HG02852 (cell line): ENCODE measurements around the gene KLRC3.
"Not testable (repeated sequence)": the region's sequence is repeated elsewhere in the genome, so short reads cannot be mapped to it uniquely, and the experiment has no call there.

Source experiments
- ATAC-seq: cut with Tn5 transposase; IDR thresholded peaks from one replicate; pipeline ENCODE4 v1.9.1; 2021; ENCODE audit warnings: mild to moderate bottlenecking, moderate library complexity; ENCODE audit not compliant: unreplicated experiment

Gene KLRC3

DNA sequence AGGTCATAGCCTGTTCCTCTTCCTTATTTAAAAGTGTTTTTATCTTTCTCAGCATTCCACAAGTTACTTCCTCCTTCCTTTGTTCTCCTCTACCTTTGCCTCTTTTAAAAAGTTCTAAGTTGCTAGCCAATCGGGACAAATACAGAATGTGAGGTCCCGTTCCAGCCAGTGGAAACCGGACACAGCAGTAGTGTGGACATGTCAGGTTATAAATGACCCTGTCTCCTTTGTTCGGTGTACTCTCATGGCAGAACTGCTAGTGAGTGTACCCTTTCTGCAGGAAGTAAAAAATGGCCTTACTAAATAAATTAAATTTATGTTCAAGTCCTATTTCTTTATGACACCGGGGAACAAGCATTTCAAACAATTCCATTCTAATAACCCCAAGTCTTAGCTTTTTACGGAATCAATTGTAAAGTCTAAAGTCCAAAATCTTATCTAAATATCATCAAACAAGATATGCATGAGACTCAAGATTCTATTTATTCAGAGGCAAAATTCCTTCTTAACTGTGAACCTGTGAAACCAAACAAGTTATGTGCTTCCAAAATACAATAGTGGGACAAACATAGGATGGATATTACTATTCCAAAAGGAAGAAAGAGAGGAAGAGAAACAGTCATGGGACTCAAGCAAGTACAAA lies 48.4 kb downstream of the KLRC3 start:
- ATAC-seq = not testable (repeated sequence)

DNA sequence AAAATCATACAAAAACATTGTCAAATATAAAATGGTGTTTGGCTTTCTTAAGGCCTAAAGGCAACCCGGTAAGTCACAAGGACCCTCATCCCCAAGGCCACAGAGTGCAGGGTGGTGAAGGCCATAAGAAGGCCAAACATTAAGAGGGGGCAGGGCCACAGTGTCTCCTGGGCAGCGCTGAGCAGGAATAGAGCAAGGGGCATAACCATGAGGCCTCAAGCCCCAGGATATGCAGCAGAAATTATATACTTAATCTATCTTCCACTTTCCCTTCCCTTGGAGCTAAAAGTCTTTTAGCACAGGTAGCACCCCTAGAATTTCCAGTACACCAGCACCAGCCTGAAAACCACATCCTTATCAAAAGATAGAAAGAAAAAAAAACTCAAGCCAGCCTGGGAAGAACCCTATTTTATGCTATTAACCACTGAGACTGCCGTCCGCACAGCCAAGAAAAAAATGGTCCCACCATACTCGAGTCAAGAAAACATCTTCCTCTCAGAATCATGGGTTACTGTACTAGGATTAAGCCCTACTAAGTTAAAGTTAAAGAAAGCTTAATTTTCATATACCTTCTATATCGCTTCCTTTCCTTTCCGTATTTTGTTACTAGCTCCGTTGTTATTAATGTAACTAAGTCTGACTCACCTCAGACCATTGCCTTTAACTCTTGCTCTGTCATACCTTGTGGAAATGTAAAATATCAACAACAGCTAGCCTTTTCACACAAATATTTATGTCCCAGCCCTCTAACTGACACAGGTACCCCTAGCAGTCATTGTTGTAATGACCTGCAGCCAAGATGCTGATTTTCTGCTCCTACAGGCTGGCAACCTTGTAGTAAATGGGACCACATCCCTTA lies 50.6 kb downstream of the KLRC3 start:
- no peak for ATAC-seq

GRCh38 chr12:10368206-10369171 lies 51.9 kb downstream of the KLRC3 start:
- ATAC-seq = no peak

DNA sequence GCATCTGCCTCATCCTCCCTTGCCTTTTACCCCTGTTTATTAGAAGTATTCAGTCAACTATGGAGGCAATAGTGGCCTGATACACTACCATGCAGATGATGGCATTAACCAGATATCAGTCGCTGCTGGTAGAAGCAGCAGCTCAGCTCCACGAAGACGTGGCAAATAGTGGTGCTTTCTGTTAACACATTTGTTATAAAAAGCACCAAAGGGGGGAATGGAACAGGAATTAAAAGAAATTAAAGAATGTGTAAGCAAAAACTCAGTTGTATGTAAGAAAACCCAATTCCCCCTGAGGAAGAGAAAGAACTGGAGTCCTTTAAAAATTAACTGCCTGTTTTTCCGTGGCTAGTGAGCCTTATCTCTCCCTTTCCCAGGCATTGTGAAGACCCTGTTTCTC lies 52.7 kb downstream of the KLRC3 start:
- ATAC-seq = not testable (repeated sequence)

- ATAC-seq = no peak
These were observed 53.5 kb downstream of the KLRC3 start for GRCh38 chr12:10366875-10367274.

DNA sequence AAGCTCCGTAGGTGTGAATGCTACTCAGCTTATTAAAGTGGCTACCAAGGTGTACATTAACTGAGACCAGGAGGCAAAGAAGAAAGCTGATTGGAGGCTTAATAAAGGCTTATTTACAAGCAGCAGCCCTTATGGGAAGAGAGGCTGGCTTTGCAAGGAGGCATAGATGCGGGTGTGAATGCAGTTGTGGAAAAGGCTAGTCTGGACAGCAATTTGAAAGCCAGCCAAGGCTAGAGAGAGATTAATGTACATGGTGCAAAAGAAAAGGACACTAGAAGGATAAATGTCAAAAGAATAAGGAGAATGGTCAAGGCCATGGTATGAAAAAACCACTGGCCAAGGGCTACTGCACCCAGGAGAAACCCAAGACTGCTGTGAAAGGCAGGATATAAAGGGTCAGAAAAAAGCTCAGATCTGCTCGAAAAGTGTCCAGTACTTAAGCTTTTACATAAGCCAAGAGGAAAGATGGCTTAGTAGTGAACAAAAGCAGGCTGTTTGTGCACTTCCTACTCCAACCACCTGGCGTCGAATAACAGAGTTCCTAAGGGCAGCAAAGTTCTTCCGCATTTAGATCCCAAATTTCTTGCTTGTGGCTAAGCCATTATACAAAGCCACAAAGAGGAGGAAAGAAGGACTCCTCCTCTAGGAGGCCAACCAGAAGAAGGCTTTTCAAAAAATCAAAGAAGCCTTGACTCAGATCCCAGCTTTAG lies 54.5 kb downstream of the KLRC3 start:
- ATAC-seq = no peak

DNA sequence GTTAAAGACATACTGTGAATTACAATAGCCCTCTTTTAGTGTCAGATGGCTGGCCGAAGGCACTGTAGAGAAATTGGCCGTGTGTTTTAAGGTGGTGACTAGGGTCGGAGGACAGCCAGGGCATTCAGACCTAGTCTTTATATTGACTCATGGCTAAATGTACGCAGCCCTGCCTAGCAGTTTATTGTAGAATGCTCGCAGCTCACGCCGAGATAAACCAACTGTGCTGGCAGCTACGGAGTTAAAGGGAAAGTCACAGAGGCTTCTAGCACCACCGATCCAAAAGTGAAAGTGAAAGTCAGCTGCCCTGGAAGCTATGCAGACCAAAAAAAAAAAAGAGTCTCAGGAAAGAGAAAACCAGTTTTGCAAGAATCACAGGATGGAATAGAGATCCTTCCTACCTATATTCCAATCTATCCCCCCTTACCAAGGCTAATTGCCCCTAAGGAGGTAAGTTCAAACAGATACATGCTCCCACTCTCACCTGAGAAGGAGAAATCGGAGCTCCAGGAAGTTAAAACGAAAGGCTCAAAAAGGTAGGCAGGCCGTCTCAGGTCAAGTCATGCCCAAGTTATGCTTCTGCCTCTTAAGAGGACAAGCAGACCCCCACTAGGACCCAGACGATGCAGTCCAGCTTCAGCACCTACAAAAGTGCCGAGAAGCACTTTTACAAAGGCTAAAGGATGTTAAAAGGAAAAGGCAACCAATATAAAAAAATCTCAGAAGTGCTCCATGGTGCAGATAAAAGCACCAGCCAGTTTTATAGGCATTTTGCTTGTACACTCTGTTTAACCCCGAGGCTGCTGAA lies 55.4 kb downstream of the KLRC3 start:
- peak; percentile 56 for ATAC-seq

DNA sequence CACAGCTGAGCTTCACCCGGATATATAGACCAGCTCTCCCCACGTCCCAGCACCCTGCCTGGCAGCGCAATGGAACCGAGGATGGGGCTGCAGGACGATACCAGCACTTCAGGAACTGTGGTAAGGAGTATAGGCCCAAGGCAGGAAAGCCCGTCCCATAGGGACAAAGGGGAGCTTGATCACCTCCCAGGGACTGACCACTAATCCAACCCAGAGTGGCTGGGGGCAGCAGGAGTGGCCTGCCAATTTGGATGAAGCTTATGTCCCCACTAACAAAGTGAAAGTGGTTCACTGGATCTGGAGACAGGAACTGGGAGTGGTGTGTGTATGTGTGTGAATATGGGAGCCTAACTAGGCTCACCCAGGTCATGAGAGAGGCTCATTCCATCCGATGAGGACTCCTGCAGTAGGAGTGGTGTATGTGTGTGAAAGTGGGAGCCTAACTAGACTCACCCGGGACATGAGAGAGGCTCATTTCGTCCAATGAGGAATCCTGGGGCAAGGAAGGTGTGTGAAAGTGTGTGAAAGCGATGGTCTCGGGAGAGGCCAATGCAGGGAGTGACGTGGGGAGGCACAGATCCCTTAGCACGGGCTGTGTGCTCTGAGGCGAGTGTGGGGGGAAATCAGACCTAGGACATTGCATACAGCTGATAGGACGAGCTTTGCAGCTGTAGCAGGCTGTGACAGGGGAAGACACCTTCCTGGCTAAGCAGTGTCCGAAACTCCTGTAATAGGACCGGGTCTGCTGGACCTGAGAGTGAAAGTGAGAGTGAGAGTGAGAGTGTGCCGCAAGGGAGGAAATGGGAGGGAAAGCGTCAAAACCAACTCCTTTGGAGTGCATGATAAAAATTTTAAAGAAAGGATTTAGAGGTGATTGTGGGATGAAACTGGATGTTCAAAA lies 56.2 kb downstream of the KLRC3 start:
- ATAC-seq = peak; percentile 85

DNA sequence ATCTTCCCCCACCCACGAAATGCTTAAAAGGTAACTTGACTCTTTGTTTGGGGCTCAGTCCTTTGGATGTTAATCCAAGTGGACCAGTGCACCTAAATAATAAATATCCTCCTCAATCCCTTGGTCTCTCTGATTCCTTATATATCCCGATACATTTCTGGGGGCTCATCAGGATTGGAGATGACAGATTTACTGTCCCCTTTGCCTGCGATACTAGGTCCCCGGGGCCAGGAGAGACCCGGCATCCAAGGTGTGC lies 56.8 kb downstream of the KLRC3 start:
- ATAC-seq = no peak

- ATAC-seq = no peak
These were observed 57.4 kb downstream of the KLRC3 start for GRCh38 chr12:10362828-10363657.

GRCh38 chr12:10362325-10362724 lies 58.1 kb downstream of the KLRC3 start:
- no peak for ATAC-seq
